Breast epithelium (tissue), 3 donors: ENCODE measurements around the gene LRCH4.
"Not testable (repeated sequence)": the region's sequence is repeated elsewhere in the genome, so short reads cannot be mapped to it uniquely, and the experiment has no call there.

ENCODE experiments used
- CTCF ChIP-seq, 3 donors: fragments of 450-650 bp; IDR thresholded peaks; one replicate each; pipeline ENCODE4 v1.5.1; 2016 to 2017; ENCODE audit warnings: antibody characterized with exemption in 3 of 3, mild to moderate bottlenecking in 3 of 3, moderate library complexity in 3 of 3
- POLR2A ChIP-seq: fragments of 450-650 bp; IDR thresholded peaks from one replicate; pipeline ENCODE4 v1.6.1; 2016; ENCODE audit warnings: antibody characterized with exemption, mild to moderate bottlenecking, moderate library complexity
- POLR2AphosphoS5 ChIP-seq, 3 donors: sonication (generic); formaldehyde crosslinking; IDR thresholded peaks; one replicate each; pipeline ENCODE4 v1.6.1; 2017; ENCODE audit warnings: antibody characterized with exemption in 3 of 3

DNA sequence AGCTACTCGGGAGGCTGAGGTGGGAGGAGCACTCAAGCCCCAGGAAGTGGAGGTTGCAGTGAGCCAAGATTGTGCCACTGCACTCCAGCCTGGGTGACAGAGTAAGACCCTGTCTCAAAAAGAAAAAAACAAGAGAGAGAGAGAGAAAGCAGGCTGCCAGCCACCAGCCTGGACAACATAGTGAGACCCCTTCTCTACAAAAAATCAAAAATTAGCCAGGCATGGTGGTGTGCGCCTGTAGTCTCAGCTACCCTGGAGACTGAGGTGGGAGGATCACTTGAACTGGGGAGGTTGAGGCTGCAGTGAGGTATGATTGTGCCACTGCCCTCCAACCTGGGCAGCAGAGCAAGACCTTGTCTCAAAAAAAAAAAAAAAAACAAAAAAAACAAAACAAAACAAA, 49.2 kb downstream of the LRCH4 start:
- not testable (repeated sequence) for TF ChIP-seq CTCF (IDR thresholded peaks at IDR 0.05); POLR2A; POLR2AphosphoS5 (IDR thresholded peaks at IDR 0.05)
